ENCODE results near the gene SEC16A.

Gene SEC16A

GRCh38 chr9:136465500-136466154 lies 17.2 kb downstream of the SEC16A start:
- DNase-seq: no peak

GRCh38 chr9:136464241-136464640 lies 18.6 kb downstream of the SEC16A start:
- DNase-seq: no peak

- no peak for DNase-seq
These were observed 19.3 kb downstream of the SEC16A start for GRCh38 chr9:136463578-136463977.

- no peak for DNase-seq
These were observed 20.2 kb downstream of the SEC16A start for GRCh38 chr9:136462664-136463063.

DNA sequence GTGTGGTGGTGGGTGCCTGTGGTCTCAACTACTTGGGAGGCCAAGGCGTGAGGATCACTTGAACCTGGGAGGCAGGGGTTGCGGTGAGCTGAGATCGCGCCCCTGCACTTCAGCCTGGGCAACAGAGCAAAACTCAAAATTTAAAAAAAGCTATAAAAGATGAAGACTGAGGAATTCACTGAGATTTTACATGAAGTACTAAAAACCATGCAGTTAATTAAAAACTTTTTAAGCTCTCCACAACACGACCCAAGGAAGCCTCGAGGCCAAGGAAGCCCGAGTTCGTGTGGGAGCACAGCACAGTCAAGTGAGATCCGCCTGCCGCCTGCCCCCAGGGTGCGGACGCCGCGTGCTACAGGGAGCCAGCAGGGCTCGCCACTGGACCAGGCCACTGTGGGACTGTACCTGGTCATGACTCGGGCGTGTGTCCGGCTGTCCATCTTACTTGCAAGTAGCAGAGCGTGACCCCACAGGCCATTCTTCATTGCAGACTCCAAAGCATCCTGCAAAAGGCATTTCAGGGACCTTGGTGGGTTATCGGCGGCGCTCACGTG lies 22.0 kb downstream of the SEC16A start:
- DNase-seq: no peak

GRCh38 chr9:136459425-136459824 lies 23.4 kb downstream of the SEC16A start:
- DNase-seq: no peak

GRCh38 chr9:136457326-136457725 lies 25.5 kb downstream of the SEC16A start:
- DNase-seq: no peak

DNA sequence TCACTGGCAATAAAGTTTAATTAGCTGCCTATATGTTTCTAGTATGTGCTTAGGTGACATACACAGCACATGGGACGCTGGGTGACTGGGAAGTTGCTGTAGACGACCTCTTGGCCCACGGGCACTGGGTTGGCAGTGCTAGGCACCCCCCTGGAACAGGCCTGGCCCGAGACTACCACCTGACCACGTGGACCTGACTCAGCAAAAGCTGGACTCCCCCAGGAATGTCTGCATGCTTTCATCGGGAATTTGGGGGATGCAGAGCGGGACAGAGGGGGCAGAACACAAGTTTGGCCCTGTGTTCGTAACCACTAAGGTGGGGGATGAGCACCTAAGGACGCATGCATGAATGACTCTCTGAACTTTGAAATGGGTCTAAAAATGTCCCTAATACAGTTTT lies 26.6 kb downstream of the SEC16A start:
- no peak for DNase-seq

GRCh38 chr9:136455043-136456002 lies 27.5 kb downstream of the SEC16A start:
- no peak for DNase-seq

DNA sequence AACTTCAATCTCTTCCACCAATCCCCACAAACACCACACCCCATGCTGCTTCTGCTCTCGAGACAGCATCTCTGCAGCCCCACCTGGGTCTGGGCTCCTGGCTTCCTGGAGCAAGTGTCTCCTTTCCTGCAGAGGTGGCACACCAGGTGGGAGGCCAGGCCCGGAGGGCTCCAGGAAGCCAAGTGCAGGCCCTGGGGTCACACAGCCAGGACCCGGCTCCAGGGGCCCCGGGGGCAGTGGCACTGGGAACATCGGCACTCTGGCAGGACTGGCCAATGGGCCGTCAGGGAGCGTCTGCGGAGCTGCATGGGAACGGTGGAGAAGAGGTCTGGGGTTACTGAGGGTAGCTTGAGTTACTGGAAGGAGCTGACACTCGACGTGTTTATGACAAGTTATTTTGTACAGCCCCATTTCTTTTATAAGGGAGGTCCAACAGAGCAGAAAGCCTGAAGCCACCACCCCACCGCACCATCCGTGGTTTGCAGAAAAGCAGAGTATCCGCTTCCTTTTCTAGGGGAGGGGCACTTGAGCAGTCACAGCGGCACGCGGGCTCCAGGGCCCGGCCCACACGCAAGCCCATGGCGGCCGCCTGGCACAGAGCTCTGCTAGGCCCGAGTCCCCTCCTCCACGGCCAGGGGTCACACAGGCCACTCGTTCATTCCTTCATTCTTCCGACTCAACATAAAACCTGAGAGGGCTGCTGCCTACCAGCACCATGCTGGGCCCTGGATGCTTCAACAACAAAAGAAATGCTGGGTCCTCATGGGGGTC lies 28.6 kb downstream of the SEC16A start:
- no peak for DNase-seq

GRCh38 chr9:136453326-136453725 lies 29.5 kb downstream of the SEC16A start:
- DNase-seq: no peak

DNA sequence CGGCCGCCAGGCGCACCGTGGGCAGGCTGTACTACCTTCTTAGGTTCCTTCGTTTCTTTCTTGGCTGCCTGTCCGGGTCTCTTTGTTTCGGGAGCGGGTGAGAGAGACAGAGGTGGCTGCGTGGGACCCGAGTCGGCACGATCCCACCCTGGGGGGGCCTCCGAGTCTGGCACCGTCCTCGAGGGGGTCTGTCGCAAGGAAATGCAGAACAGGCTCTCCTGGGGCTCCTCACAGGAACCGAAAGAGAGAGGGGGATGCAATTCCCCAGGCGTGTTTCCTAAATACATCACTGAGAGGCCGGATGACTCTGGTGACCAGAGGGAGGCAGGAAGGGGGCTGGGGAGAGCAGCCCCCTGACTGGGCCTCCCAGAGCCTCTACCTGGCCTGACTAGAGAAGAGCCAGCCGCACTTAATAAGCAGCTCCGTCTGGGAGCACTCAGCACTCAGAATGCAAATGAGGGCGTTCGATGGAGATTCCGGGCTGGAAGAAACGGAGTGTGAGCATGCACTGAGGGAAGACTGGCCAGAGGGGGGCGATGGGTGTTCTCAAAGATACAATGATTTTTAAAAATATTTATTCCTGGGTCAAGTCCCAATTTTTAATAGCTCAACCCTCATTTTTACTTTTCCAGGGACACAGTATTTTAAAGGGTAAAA lies 31.5 kb downstream of the SEC16A start:
- no peak for DNase-seq

DNA sequence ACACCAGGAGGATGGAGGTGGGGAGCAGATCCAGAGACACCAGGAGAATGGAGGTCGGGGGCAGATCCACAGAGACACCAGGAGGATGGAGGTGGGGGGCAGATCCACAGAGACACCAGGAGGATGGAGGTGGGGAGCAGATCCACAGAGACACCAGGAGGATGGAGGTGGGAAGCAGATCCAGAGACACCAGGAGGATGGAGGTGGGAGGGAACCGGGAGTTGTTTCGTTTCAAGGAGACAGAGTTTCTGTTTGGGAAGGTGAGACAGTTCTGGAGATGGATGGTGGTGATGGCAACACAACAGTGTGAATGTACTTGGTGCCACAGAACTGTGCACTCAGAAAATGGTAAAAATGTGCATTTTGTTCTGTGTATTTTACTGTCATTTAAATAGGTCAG lies 34.2 kb downstream of the SEC16A start:
- DNase-seq: no peak

DNA sequence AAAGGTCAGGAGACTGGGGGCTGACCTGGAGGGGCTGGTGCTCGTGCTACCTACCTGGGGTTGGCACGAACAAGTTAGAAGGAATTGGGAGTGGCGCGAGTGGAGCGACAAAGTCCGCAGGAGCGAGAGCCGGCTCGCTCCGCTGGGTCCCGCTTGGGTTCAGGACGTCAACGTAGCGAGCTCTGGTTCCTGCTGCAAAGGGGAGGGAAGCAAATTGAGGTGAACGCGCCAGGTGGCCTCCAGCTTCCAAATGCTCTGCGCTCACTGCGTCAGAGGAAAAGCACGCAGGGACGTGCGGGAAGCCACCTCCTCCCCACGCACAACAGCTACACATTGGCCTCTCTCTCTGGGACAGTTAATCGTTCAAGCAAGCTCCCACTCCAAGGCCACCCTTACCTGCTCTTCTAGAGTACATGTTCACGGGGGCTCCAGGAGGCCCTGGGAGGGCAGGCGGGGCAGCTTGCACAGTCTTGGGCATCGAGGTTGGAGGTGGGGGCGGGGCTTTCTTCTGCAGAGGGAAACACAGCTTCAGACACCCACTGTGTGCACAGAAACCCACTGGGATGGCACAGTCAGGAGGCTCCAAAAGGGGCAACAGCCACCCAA lies 35.6 kb downstream of the SEC16A start:
- no peak for DNase-seq

DNA sequence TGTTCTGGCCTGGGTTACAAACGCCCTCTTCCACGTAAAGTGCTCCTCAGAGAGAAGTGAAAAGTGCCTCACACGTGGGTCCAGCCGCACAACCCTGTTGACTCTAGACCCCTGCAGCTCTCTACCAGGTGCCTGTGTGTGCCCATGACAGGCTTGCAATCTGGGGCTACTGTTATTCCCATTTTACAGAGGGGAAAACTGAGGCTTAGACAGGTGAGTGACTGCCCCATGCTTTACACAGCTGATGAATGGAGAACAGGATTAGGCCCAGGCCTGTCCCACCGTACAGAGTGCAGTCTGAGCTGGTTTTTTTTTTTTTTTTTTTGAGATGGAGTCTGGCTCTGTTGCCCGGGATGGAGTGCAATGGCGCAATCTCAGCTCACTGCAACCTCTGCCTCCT lies 37.0 kb downstream of the SEC16A start:
- no peak for DNase-seq

- no peak for DNase-seq
These were observed 38.7 kb downstream of the SEC16A start for GRCh38 chr9:136444102-136444501.

DNA sequence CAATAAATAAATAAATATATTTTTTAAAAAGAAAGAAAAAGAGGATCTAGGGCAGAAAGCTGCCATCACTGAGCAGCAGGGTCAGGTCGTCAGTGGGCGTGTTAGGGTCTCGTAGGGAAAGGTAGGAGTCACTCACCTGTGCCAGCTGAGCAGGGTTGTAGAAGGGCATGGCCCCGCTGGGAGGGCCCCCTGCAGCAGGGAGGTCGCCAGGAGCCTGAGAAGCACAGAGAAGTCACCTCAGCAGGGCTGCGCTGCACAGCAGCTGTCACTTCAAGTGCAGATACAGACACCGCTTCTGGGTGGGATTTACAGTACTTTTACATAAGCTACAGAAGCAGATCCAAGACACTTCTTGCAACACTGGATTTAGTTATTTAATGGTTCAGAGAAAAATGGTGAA lies 39.2 kb downstream of the SEC16A start:
- DNase-seq: no peak

GRCh38 chr9:136443087-136443486 lies 39.8 kb downstream of the SEC16A start:
- DNase-seq: no peak

- no peak for DNase-seq
These were observed 40.6 kb downstream of the SEC16A start for GRCh38 chr9:136442265-136442664.

GRCh38 chr9:136441681-136442245 lies 41.1 kb downstream of the SEC16A start:
- no peak for DNase-seq

GRCh38 chr9:136441191-136441680 lies 41.6 kb downstream of the SEC16A start:
- DNase-seq: no peak

All from COR-L47 (cell line).